Measurements from ENCODE around the gene AHNAK2. TPM values are rescaled to one million over a fixed set of nuclear protein-coding genes. Genes with fewer than 3 reads are reported as not detected.

AHNAK2 gene
- total RNA-seq, 1 donor from 2014 or later: 11.5 TPM

- H3K4me3 ChIP-seq (ENCODE audit: low read length in 3 of 3): no peak overlapping the region
- no peak overlapping the region for H3K9ac ChIP-seq (ENCODE audit: low read depth in 1 of 3, low read length in 3 of 3)
- H3K27me3 ChIP-seq (ENCODE audit: control insufficient read depth in 3 of 3, insufficient read depth in 3 of 3, low read length in 3 of 3): no peaks in the 10 kb centered on the region
- no peak overlapping the region for H3K27ac ChIP-seq (ENCODE audit: low read depth, low read length)
- no peaks in the 10 kb centered on the region for H3K9me3 ChIP-seq (ENCODE audit: control insufficient read depth in 3 of 3, low read length in 3 of 3)
- peaks cover 0 to 9% (median 1%) of the 10 kb centered on the region in 3 donors for H3K36me3 ChIP-seq (ENCODE audit: control insufficient read depth in 3 of 3, insufficient read depth in 3 of 3, low read length in 3 of 3)
- H3K4me1 ChIP-seq (ENCODE audit: control insufficient read depth in 3 of 3, insufficient read depth in 3 of 3, low read length in 3 of 3): peaks cover 10 to 14% (median 10%) of the 10 kb centered on the region in 3 donors
Measured at GRCh38 chr14:104989236-104989950, 11.2 kb upstream of the AHNAK2 start.

- peak overlapping the region; percentile 59 to 73 (median 72) for H3K4me3 ChIP-seq (ENCODE audit: low read length in 3 of 3)
- H3K27me3 ChIP-seq (ENCODE audit: control insufficient read depth in 3 of 3, insufficient read depth in 3 of 3, low read length in 3 of 3): no peaks in the 10 kb centered on the region
- peaks cover 10 to 14% (median 10%) of the 10 kb centered on the region in 3 donors for H3K4me1 ChIP-seq (ENCODE audit: control insufficient read depth in 3 of 3, insufficient read depth in 3 of 3, low read length in 3 of 3)
- H3K27ac ChIP-seq (ENCODE audit: low read depth, low read length): no peak overlapping the region
- H3K9me3 ChIP-seq (ENCODE audit: control insufficient read depth in 3 of 3, low read length in 3 of 3): no peaks in the 10 kb centered on the region
- peak overlapping the region; percentile 68 to 79 (median 72) for H3K9ac ChIP-seq (ENCODE audit: low read depth in 1 of 3, low read length in 3 of 3)
- H3K36me3 ChIP-seq (ENCODE audit: control insufficient read depth in 3 of 3, insufficient read depth in 3 of 3, low read length in 3 of 3): peaks cover 0 to 2% (median 0%) of the 10 kb centered on the region in 3 donors
Measured at GRCh38 chr14:104986487-104987164, 8.5 kb upstream of the AHNAK2 start.

- peak within 1 kb of the TSS; percentile 59 to 73 (median 72) for H3K4me3 ChIP-seq (ENCODE audit: low read length in 3 of 3)
- H3K9ac ChIP-seq (ENCODE audit: low read depth in 1 of 3, low read length in 3 of 3): peak within 1 kb of the TSS; percentile 68 to 79 (median 72)
- peaks cover 0 to 2% (median 0%) of the 10 kb centered on the region in 3 donors for H3K36me3 ChIP-seq (ENCODE audit: control insufficient read depth in 3 of 3, insufficient read depth in 3 of 3, low read length in 3 of 3)
- H3K4me1 ChIP-seq (ENCODE audit: control insufficient read depth in 3 of 3, insufficient read depth in 3 of 3, low read length in 3 of 3): peaks cover 10 to 14% (median 14%) of the 10 kb centered on the region in 3 donors
- H3K9me3 ChIP-seq (ENCODE audit: control insufficient read depth in 3 of 3, low read length in 3 of 3): no peaks in the 10 kb centered on the region
- no peaks in the 10 kb centered on the region for H3K27me3 ChIP-seq (ENCODE audit: control insufficient read depth in 3 of 3, insufficient read depth in 3 of 3, low read length in 3 of 3)
- H3K27ac ChIP-seq (ENCODE audit: low read depth, low read length): no peak within 1 kb of the TSS
Measured at GRCh38 chr14:104985675-104986486, 7.7 kb upstream of the AHNAK2 start, which contains the start of gene CLBA1. Gene CLBA1, plus strand, starts transcription at chr14:104985788. Its CDS starts 644 bp downstream, at chr14:104986432.

GRCh38 chr14:104984056-104984894 is 6.1 kb upstream of the AHNAK2 start:
- Histone ChIP-seq H3K4me1 (ENCODE audit: control insufficient read depth in 3 of 3, insufficient read depth in 3 of 3, low read length in 3 of 3) (peaks cover 21 to 30% (median 22%) of the 10 kb centered on the region in 3 donors), H3K4me3 (ENCODE audit: low read length in 3 of 3) (no peak overlapping the region), H3K27ac (ENCODE audit: low read depth, low read length) (no peak overlapping the region), H3K27me3 (ENCODE audit: control insufficient read depth in 3 of 3, insufficient read depth in 3 of 3, low read length in 3 of 3) (no peaks in the 10 kb centered on the region), H3K9ac (ENCODE audit: low read depth in 1 of 3, low read length in 3 of 3) (no peak overlapping the region), H3K36me3 (ENCODE audit: control insufficient read depth in 3 of 3, insufficient read depth in 3 of 3, low read length in 3 of 3) (no peaks in the 10 kb centered on the region), H3K9me3 (ENCODE audit: control insufficient read depth in 3 of 3, low read length in 3 of 3) (no peaks in the 10 kb centered on the region)

- no peak overlapping the region for H3K27ac ChIP-seq (ENCODE audit: low read depth, low read length)
- no peaks in the 10 kb centered on the region for H3K36me3 ChIP-seq (ENCODE audit: control insufficient read depth in 3 of 3, insufficient read depth in 3 of 3, low read length in 3 of 3)
- no peaks in the 10 kb centered on the region for H3K9me3 ChIP-seq (ENCODE audit: control insufficient read depth in 3 of 3, low read length in 3 of 3)
- H3K4me3 ChIP-seq (ENCODE audit: low read length in 3 of 3): no peak overlapping the region
- H3K9ac ChIP-seq (ENCODE audit: low read depth in 1 of 3, low read length in 3 of 3): no peak overlapping the region
- H3K4me1 ChIP-seq (ENCODE audit: control insufficient read depth in 3 of 3, insufficient read depth in 3 of 3, low read length in 3 of 3): peaks cover 21 to 38% (median 28%) of the 10 kb centered on the region in 3 donors
- no peaks in the 10 kb centered on the region for H3K27me3 ChIP-seq (ENCODE audit: control insufficient read depth in 3 of 3, insufficient read depth in 3 of 3, low read length in 3 of 3)
Measured at GRCh38 chr14:104983231-104983721, 5.1 kb upstream of the AHNAK2 start.

GRCh38 chr14:104982548-104983230 is 4.5 kb upstream of the AHNAK2 start:
- no peak overlapping the region for H3K4me3 ChIP-seq (ENCODE audit: low read length in 3 of 3)
- H3K9ac ChIP-seq (ENCODE audit: low read depth in 1 of 3, low read length in 3 of 3): no peak overlapping the region
- H3K27me3 ChIP-seq (ENCODE audit: control insufficient read depth in 3 of 3, insufficient read depth in 3 of 3, low read length in 3 of 3): peaks cover 0 to 2% (median 0%) of the 10 kb centered on the region in 3 donors
- H3K9me3 ChIP-seq (ENCODE audit: control insufficient read depth in 3 of 3, low read length in 3 of 3): no peaks in the 10 kb centered on the region
- peaks cover 23 to 41% (median 31%) of the 10 kb centered on the region in 3 donors for H3K4me1 ChIP-seq (ENCODE audit: control insufficient read depth in 3 of 3, insufficient read depth in 3 of 3, low read length in 3 of 3)
- H3K36me3 ChIP-seq (ENCODE audit: control insufficient read depth in 3 of 3, insufficient read depth in 3 of 3, low read length in 3 of 3): no peaks in the 10 kb centered on the region
- H3K27ac ChIP-seq (ENCODE audit: low read depth, low read length): no peak overlapping the region

GRCh38 chr14:104981699-104982541 is 3.7 kb upstream of the AHNAK2 start:
- peaks cover 25 to 48% (median 39%) of the 10 kb centered on the region in 3 donors for H3K4me1 ChIP-seq (ENCODE audit: control insufficient read depth in 3 of 3, insufficient read depth in 3 of 3, low read length in 3 of 3)
- H3K36me3 ChIP-seq (ENCODE audit: control insufficient read depth in 3 of 3, insufficient read depth in 3 of 3, low read length in 3 of 3): no peaks in the 10 kb centered on the region
- H3K4me3 ChIP-seq (ENCODE audit: low read length in 3 of 3): no peak overlapping the region
- no peak overlapping the region for H3K27ac ChIP-seq (ENCODE audit: low read depth, low read length)
- H3K9ac ChIP-seq (ENCODE audit: low read depth in 1 of 3, low read length in 3 of 3): no peak overlapping the region
- peaks cover 0 to 5% (median 5%) of the 10 kb centered on the region in 3 donors for H3K27me3 ChIP-seq (ENCODE audit: control insufficient read depth in 3 of 3, insufficient read depth in 3 of 3, low read length in 3 of 3)
- H3K9me3 ChIP-seq (ENCODE audit: control insufficient read depth in 3 of 3, low read length in 3 of 3): no peaks in the 10 kb centered on the region

Measured in skeletal muscle tissue (tissue), 4 donors.